Neural cell (in vitro differentiated cells): Measurements from ENCODE around the gene IQCK.

Source experiments
- EZH2 ChIP-seq: fragments of 200-600, 300-800 bp; shearing (Covaris generic), sonication (generic); IDR thresholded peaks from 2 replicates; pipeline ENCODE4 v1.6.1; 2014; ENCODE audit warnings: antibody characterized with exemption, low read length, borderline replicate concordance, mild to moderate bottlenecking; ENCODE audit not compliant: insufficient read depth, poor library complexity, severe bottlenecking
- TF ChIP-seq, protein P1 (sequence below): fragments of 450-650 bp; IDR thresholded peaks from 2 replicates; pipeline ENCODE4 v1.5.1; 2014; ENCODE audit warnings: antibody characterized with exemption, mild to moderate bottlenecking, moderate library complexity; ENCODE audit not compliant: poor library complexity, severe bottlenecking

DNA sequence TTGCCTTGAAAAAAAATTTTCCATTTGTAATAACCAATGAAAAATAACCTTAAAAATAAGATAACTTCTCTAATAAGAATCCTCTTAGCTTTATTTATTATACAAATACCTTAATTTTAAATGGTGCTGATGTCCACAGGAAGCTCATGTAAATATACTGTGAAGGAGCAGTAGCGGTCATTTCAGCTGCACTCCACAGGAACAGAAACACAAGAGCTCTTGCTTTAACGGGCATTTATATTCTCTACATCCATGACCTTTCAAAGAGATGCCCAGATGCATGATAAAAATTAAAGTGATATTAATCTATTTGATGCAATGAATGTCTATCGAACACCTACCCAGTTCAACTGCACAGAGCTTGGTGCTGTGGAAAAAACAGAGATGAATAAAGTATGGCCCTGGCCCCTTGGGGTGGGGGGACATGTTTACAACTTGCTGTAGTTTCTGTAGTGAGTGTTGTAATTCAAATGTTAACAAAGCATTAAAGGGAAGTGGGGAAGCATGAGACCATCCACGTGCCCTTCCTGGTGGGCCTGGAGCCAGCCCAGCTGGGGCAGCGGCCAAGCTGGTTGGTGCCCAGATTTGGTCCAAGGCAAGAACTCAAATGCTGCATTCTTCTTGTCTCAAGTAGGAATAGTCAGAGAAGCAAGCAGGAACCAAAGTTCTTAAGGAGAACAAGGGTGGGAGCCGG lies 47.9 kb downstream of the IQCK start:
- TF ChIP-seq, protein P1, sequence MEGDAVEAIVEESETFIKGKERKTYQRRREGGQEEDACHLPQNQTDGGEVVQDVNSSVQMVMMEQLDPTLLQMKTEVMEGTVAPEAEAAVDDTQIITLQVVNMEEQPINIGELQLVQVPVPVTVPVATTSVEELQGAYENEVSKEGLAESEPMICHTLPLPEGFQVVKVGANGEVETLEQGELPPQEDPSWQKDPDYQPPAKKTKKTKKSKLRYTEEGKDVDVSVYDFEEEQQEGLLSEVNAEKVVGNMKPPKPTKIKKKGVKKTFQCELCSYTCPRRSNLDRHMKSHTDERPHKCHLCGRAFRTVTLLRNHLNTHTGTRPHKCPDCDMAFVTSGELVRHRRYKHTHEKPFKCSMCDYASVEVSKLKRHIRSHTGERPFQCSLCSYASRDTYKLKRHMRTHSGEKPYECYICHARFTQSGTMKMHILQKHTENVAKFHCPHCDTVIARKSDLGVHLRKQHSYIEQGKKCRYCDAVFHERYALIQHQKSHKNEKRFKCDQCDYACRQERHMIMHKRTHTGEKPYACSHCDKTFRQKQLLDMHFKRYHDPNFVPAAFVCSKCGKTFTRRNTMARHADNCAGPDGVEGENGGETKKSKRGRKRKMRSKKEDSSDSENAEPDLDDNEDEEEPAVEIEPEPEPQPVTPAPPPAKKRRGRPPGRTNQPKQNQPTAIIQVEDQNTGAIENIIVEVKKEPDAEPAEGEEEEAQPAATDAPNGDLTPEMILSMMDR, result no peak
- TF ChIP-seq EZH2, result no peak
